ENCODE measurements around the gene PMM1. TPM values are rescaled to one million over a fixed set of nuclear protein-coding genes. Genes with fewer than 3 reads are reported as not detected.
"Not testable (repeated sequence)": the region's sequence is repeated elsewhere in the genome, so short reads cannot be mapped to it uniquely, and the experiment has no call there.

The PMM1 gene
- total RNA-seq, result 10 to 100 TPM; 45.1 to 46.4 TPM

- intact Hi-C loops (cut with micrococcal nuclease), result loop anchor here (1.0 kb wide), 3 partner anchors 14 to 45 kb away; partner anchors contain the start of genes DESI1, POLR3H and XRCC6
- no peaks in the 10 kb centered on the region for H3K9me3 Mint-ChIP-seq
- peak within 1 kb of the TSS; percentile 94 for H3K4me3 Mint-ChIP-seq
- no peaks in the 10 kb centered on the region for H3K27me3 Mint-ChIP-seq
- peak within 1 kb of the TSS; percentile 81 for H3K27ac Mint-ChIP-seq
- DNase-seq, result peak; percentile 100
- peaks cover 12% of the 10 kb centered on the region for H3K4me1 Mint-ChIP-seq (ENCODE audit: low read depth)
- H3K36me3 Mint-ChIP-seq, result peaks cover 2% of the 10 kb centered on the region
- CTCF ChIA-PET, result interaction anchor here (0.9 to 1.8 kb wide), 5 partner anchors 9 to 107 kb away, joined by 3 to 13 read pairs (median 5); partner anchors contain the start of genes DESI1, POLR3H and XRCC6
- POLR2A ChIA-PET, result interaction anchor here (0.6 to 4.6 kb wide), 14 partner anchors 9 to 304 kb away, joined by 3 to 65 read pairs (median 5); partner anchors contain the start of genes ACO2, DESI1, PHF5A and RANGAP1
These were observed at the start of gene PMM1 for GRCh38 chr22:41589391-41590241. Gene PMM1 (minus strand): TSS chr22:41589840. CDS start chr22:41589805, 35 bp downstream.

GRCh38 chr22:41638748-41639147, 49.1 kb upstream of the PMM1 start:
- Mint-ChIP-seq H3K27ac (no peak overlapping the region), H3K4me3 (no peak overlapping the region), H3K9me3 (no peaks in the 10 kb centered on the region), H3K4me1 (ENCODE audit: low read depth) (peaks cover 3% of the 10 kb centered on the region), H3K27me3 (no peaks in the 10 kb centered on the region), H3K36me3 (peaks cover 57% of the 10 kb centered on the region)
- CTCF ChIA-PET, result interaction anchor here (0.6 kb wide), 1 partner anchor 12 kb away, joined by 5 read pairs; no protein-coding TSS in a partner anchor
- POLR2A ChIA-PET, result interaction anchor here (1.1 kb wide), 1 partner anchor 10 kb away, joined by 3 read pairs; no protein-coding TSS in a partner anchor
- no peak for DNase-seq
- intact Hi-C loops (cut with micrococcal nuclease), result no loop called here

- peaks cover 3% of the 10 kb centered on the region for H3K4me1 Mint-ChIP-seq (ENCODE audit: low read depth)
- POLR2A ChIA-PET, result interaction anchor here (1.1 kb wide), 1 partner anchor 10 kb away, joined by 3 read pairs; no protein-coding TSS in a partner anchor
- H3K36me3 Mint-ChIP-seq, result peaks cover 59% of the 10 kb centered on the region
- no peaks in the 10 kb centered on the region for H3K27me3 Mint-ChIP-seq
- intact Hi-C loops (cut with micrococcal nuclease), result no loop called here
- no peak overlapping the region for H3K27ac Mint-ChIP-seq
- no peak overlapping the region for H3K4me3 Mint-ChIP-seq
- H3K9me3 Mint-ChIP-seq, result no peaks in the 10 kb centered on the region
- DNase-seq, result no peak
- CTCF ChIA-PET, result interaction anchor here (2.9 kb wide), 1 partner anchor 29 kb away, joined by 10 read pairs; no protein-coding TSS in a partner anchor
These were observed 48.5 kb upstream of the PMM1 start for GRCh38 chr22:41638124-41638523.

GRCh38 chr22:41637623-41638022, 48.0 kb upstream of the PMM1 start:
- peaks cover 56% of the 10 kb centered on the region for H3K36me3 Mint-ChIP-seq
- POLR2A ChIA-PET; H3K4me1 Mint-ChIP-seq (ENCODE audit: low read depth): not testable (repeated sequence)

GRCh38 chr22:41636467-41636866, 46.8 kb upstream of the PMM1 start:
- H3K36me3 Mint-ChIP-seq, result peaks cover 50% of the 10 kb centered on the region
- H3K27me3 Mint-ChIP-seq, result no peaks in the 10 kb centered on the region
- no peak overlapping the region for H3K4me3 Mint-ChIP-seq
- H3K9me3 Mint-ChIP-seq, result no peaks in the 10 kb centered on the region
- intact Hi-C loops (cut with micrococcal nuclease), result no loop called here
- CTCF ChIA-PET, result interaction anchor here (1.1 to 2.9 kb wide), 2 partner anchors 31 to 233 kb away, joined by 3 to 10 read pairs; no protein-coding TSS in a partner anchor
- POLR2A ChIA-PET, result no interaction called here
- no peak overlapping the region for H3K27ac Mint-ChIP-seq
- DNase-seq, result no peak
- no peaks in the 10 kb centered on the region for H3K4me1 Mint-ChIP-seq (ENCODE audit: low read depth)

More at GRCh38 chr22:41637623-41638022, 48.0 kb upstream of the PMM1 start:
- H3K27me3 Mint-ChIP-seq; H3K4me3 Mint-ChIP-seq; H3K27ac Mint-ChIP-seq; H3K9me3 Mint-ChIP-seq; intact Hi-C loops (cut with micrococcal nuclease); DNase-seq: not testable (repeated sequence)
- CTCF ChIA-PET, result interaction anchor here (2.9 kb wide), 1 partner anchor 30 kb away, joined by 10 read pairs; no protein-coding TSS in a partner anchor

- DNase-seq; H3K27ac Mint-ChIP-seq; intact Hi-C loops (cut with micrococcal nuclease); CTCF ChIA-PET; H3K4me1 Mint-ChIP-seq (ENCODE audit: low read depth); H3K9me3 Mint-ChIP-seq; H3K27me3 Mint-ChIP-seq; H3K4me3 Mint-ChIP-seq: not testable (repeated sequence)
- POLR2A ChIA-PET, result interaction anchor here (1.1 kb wide), 1 partner anchor 14 kb away, joined by 3 read pairs; the partner anchor contains the start of genes DESI1 and XRCC6
- peaks cover 50% of the 10 kb centered on the region for H3K36me3 Mint-ChIP-seq
These were observed 45.0 kb upstream of the PMM1 start for GRCh38 chr22:41634610-41635009.

- H3K27me3 Mint-ChIP-seq; H3K9me3 Mint-ChIP-seq; POLR2A ChIA-PET; intact Hi-C loops (cut with micrococcal nuclease); CTCF ChIA-PET; DNase-seq; H3K27ac Mint-ChIP-seq; H3K4me3 Mint-ChIP-seq; H3K4me1 Mint-ChIP-seq (ENCODE audit: low read depth): not testable (repeated sequence)
- H3K36me3 Mint-ChIP-seq, result peaks cover 62% of the 10 kb centered on the region
These were observed 42.0 kb upstream of the PMM1 start for GRCh38 chr22:41631615-41632014.

GRCh38 chr22:41631115-41631514, 41.5 kb upstream of the PMM1 start:
- intact Hi-C loops (cut with micrococcal nuclease); H3K27ac Mint-ChIP-seq; H3K4me3 Mint-ChIP-seq; CTCF ChIA-PET; H3K4me1 Mint-ChIP-seq (ENCODE audit: low read depth); DNase-seq; POLR2A ChIA-PET; H3K9me3 Mint-ChIP-seq; H3K27me3 Mint-ChIP-seq: not testable (repeated sequence)
- peaks cover 58% of the 10 kb centered on the region for H3K36me3 Mint-ChIP-seq

GRCh38 chr22:41625577-41625976, 35.9 kb upstream of the PMM1 start:
- Mint-ChIP-seq H3K9me3 (no peaks in the 10 kb centered on the region), H3K27ac (no peak overlapping the region), H3K27me3 (no peaks in the 10 kb centered on the region), H3K4me1 (ENCODE audit: low read depth) (peaks cover 18% of the 10 kb centered on the region), H3K36me3 (peaks cover 46% of the 10 kb centered on the region), H3K4me3 (no peak overlapping the region)
- CTCF ChIA-PET, result no interaction called here
- no peak for DNase-seq
- intact Hi-C loops (cut with micrococcal nuclease), result no loop called here
- POLR2A ChIA-PET, result no interaction called here

- Mint-ChIP-seq H3K36me3 (peaks cover 17% of the 10 kb centered on the region), H3K27me3 (no peaks in the 10 kb centered on the region), H3K27ac (peak overlapping the region; percentile 98), H3K4me1 (ENCODE audit: low read depth) (peaks cover 34% of the 10 kb centered on the region), H3K9me3 (no peaks in the 10 kb centered on the region), H3K4me3 (peak overlapping the region; percentile 97)
- intact Hi-C loops (cut with micrococcal nuclease), result loop anchor here (1.0 to 5.0 kb wide), 11 partner anchors 18 to 335 kb away; partner anchors contain the start of genes PHF5A, POLR3H, RANGAP1 and SNU13
- POLR2A ChIA-PET, result interaction anchor here (0.9 to 6.0 kb wide), 15 partner anchors 12 to 516 kb away, joined by 3 to 65 read pairs (median 7); partner anchors contain the start of genes ACO2, CCDC134, PHF5A and PMM1
- no peak for DNase-seq
- CTCF ChIA-PET, result interaction anchor here (0.6 to 3.9 kb wide), 5 partner anchors 10 to 383 kb away, joined by 3 to 18 read pairs (median 4); partner anchors contain the start of gene PMM1
These were observed 32.2 kb upstream of the PMM1 start for GRCh38 chr22:41621911-41622179.

- peaks cover 16% of the 10 kb centered on the region for H3K36me3 Mint-ChIP-seq
- ChIA-PET POLR2A (interaction anchor here (0.9 to 6.0 kb wide), 23 partner anchors 10 to 515 kb away, joined by 3 to 65 read pairs (median 4); partner anchors contain the start of genes ACO2, CCDC134, NDUFA6 and PHF5A), CTCF (interaction anchor here (0.6 to 3.9 kb wide), 6 partner anchors 9 to 382 kb away, joined by 3 to 18 read pairs (median 4); partner anchors contain the start of gene PMM1)
- H3K4me3 Mint-ChIP-seq, result peak within 1 kb of the TSS; percentile 97
- peak; percentile 100 for DNase-seq
- H3K4me1 Mint-ChIP-seq (ENCODE audit: low read depth), result peaks cover 40% of the 10 kb centered on the region
- H3K27ac Mint-ChIP-seq, result peak within 1 kb of the TSS; percentile 98
- H3K27me3 Mint-ChIP-seq, result no peaks in the 10 kb centered on the region
- H3K9me3 Mint-ChIP-seq, result no peaks in the 10 kb centered on the region
- intact Hi-C loops (cut with micrococcal nuclease), result loop anchor here (1.0 to 5.0 kb wide), 11 partner anchors 17 to 334 kb away; partner anchors contain the start of genes PHF5A, POLR3H, RANGAP1 and SNU13
These were observed 31.7 kb upstream of the PMM1 start, which contains the start of gene XRCC6 for GRCh38 chr22:41621099-41621910. Gene XRCC6 (plus strand): TSS chr22:41621295. CDS start chr22:41622005, 710 bp downstream.

Data from activated CD4-positive, alpha-beta memory T cell treated with anti-CD3 and anti-CD28 coated beads for 36 hours (primary cell).